ENCODE measurements around the gene REV1. TPM values are rescaled to one million over a fixed set of nuclear protein-coding genes. Genes with fewer than 3 reads are reported as not detected.
"Not testable (repeated sequence)": the region's sequence is repeated elsewhere in the genome, so short reads cannot be mapped to it uniquely, and the experiment has no call there.

The REV1 gene
- total RNA-seq, 4 donors from 2014 or later: 13.5 to 35.1 (median 17.8) TPM

- no peaks in the 10 kb centered on the region for H3K9me3 ChIP-seq
- DNase-seq (no peak), ATAC-seq (no peak)
- TF ChIP-seq POLR2A (IDR thresholded peaks at IDR 0.05): no peak
- TF ChIP-seq, protein P1, sequence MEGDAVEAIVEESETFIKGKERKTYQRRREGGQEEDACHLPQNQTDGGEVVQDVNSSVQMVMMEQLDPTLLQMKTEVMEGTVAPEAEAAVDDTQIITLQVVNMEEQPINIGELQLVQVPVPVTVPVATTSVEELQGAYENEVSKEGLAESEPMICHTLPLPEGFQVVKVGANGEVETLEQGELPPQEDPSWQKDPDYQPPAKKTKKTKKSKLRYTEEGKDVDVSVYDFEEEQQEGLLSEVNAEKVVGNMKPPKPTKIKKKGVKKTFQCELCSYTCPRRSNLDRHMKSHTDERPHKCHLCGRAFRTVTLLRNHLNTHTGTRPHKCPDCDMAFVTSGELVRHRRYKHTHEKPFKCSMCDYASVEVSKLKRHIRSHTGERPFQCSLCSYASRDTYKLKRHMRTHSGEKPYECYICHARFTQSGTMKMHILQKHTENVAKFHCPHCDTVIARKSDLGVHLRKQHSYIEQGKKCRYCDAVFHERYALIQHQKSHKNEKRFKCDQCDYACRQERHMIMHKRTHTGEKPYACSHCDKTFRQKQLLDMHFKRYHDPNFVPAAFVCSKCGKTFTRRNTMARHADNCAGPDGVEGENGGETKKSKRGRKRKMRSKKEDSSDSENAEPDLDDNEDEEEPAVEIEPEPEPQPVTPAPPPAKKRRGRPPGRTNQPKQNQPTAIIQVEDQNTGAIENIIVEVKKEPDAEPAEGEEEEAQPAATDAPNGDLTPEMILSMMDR (IDR thresholded peaks at IDR 0.05 in 4 of 5, conservative IDR thresholded peaks at IDR 0.05 in 1 of 5): no peak
- H3K4me1 ChIP-seq: no peaks in the 10 kb centered on the region
- H3K27me3 ChIP-seq: no peaks in the 10 kb centered on the region
- intact Hi-C loops (cut with DNase I; ENCODE audit: low total_unique reads): no loop called here
- no peak overlapping the region for H3K27ac ChIP-seq
- in situ Hi-C loops (cut with MboI; ENCODE audit: low sequenced_read_pairs in 4 of 4): no loop called here
- H3K4me3 ChIP-seq: no peak overlapping the region
- peaks cover 0 to 89% of the 10 kb centered on the region in 2 donors for H3K36me3 ChIP-seq
Observed at GRCh38 chr2:99377879-99378278, 111.9 kb downstream of the REV1 start.

DNA sequence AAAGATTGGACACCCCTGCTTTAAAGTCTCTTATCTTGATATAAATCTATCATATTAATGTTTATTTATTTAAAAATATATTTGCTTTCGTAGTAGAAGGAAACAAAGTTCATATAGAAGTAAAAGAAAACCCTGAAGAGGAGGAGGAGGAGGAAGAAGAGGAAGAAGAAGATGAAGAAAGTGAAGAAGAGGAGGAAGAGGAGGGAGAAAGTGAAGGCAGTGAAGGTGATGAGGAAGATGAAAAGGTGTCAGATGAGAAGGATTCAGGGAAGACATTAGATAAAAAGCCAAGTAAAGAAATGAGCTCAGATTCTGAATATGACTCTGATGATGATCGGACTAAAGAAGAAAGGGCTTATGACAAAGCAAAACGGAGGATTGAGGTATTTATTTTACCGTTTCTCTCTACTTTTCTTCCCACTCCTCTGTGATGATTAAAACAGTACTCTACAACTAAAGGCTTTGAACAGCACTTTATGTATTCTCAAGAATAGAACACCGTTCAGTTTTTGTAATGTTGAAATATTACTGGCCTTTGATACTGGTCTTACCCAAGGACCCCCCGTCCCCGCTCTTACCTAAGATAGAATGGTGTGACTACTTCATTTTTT is 113.5 kb downstream of the REV1 start:
- H3K27me3 ChIP-seq: no peaks in the 10 kb centered on the region
- DNase-seq (no peak), ATAC-seq (no peak)
- H3K4me3 ChIP-seq: no peak overlapping the region
- peaks cover 0 to 90% of the 10 kb centered on the region in 2 donors for H3K36me3 ChIP-seq
- no peak overlapping the region for H3K27ac ChIP-seq
- no peaks in the 10 kb centered on the region for H3K9me3 ChIP-seq
- H3K4me1 ChIP-seq: no peaks in the 10 kb centered on the region
- in situ Hi-C loops (cut with MboI; ENCODE audit: low sequenced_read_pairs in 4 of 4): no loop called here
- intact Hi-C loops (cut with DNase I; ENCODE audit: low total_unique reads): no loop called here
- TF ChIP-seq, protein P1 (IDR thresholded peaks at IDR 0.05 in 4 of 5, conservative IDR thresholded peaks at IDR 0.05 in 1 of 5): no peak
- no peak for TF ChIP-seq POLR2A (IDR thresholded peaks at IDR 0.05)

GRCh38 chr2:99374747-99375146 is 115.1 kb downstream of the REV1 start:
- TF ChIP-seq, protein P1 (IDR thresholded peaks at IDR 0.05 in 4 of 5, conservative IDR thresholded peaks at IDR 0.05 in 1 of 5): no peak
- TF ChIP-seq POLR2A (IDR thresholded peaks at IDR 0.05): no peak
- Histone ChIP-seq H3K36me3 (peaks cover 0 to 93% of the 10 kb centered on the region in 2 donors), H3K4me1 (no peaks in the 10 kb centered on the region), H3K27ac (no peak overlapping the region), H3K9me3 (no peaks in the 10 kb centered on the region), H3K4me3 (no peak overlapping the region), H3K27me3 (no peaks in the 10 kb centered on the region)
- DNase-seq: no peak
- intact Hi-C loops (cut with DNase I; ENCODE audit: low total_unique reads) (no loop called here), in situ Hi-C loops (cut with MboI; ENCODE audit: low sequenced_read_pairs in 4 of 4) (no loop called here)
- ATAC-seq: no peak

- Histone ChIP-seq H3K27ac (no peak overlapping the region), H3K4me1 (no peaks in the 10 kb centered on the region), H3K27me3 (no peaks in the 10 kb centered on the region), H3K36me3 (peaks cover 0 to 88% of the 10 kb centered on the region in 2 donors), H3K9me3 (no peaks in the 10 kb centered on the region), H3K4me3 (no peak overlapping the region)
- no peak for ATAC-seq
- in situ Hi-C loops (cut with MboI; ENCODE audit: low sequenced_read_pairs in 4 of 4) (no loop called here), intact Hi-C loops (cut with DNase I; ENCODE audit: low total_unique reads) (no loop called here)
- no peak for TF ChIP-seq POLR2A (IDR thresholded peaks at IDR 0.05)
- TF ChIP-seq, protein P1 (IDR thresholded peaks at IDR 0.05 in 4 of 5, conservative IDR thresholded peaks at IDR 0.05 in 1 of 5): no peak
- DNase-seq: no peak
Observed at GRCh38 chr2:99373144-99373543, 116.7 kb downstream of the REV1 start.

- H3K27me3 ChIP-seq; DNase-seq; H3K27ac ChIP-seq; ATAC-seq; in situ Hi-C loops (cut with MboI; ENCODE audit: low sequenced_read_pairs in 4 of 4); H3K4me3 ChIP-seq; H3K9me3 ChIP-seq; intact Hi-C loops (cut with DNase I; ENCODE audit: low total_unique reads); H3K4me1 ChIP-seq: not testable (repeated sequence)
- peaks cover 0 to 91% of the 10 kb centered on the region in 2 donors for H3K36me3 ChIP-seq
Observed at GRCh38 chr2:99368854-99369253, 121.0 kb downstream of the REV1 start.
